Nephron progenitor cell (in vitro differentiated cells): ENCODE measurements around the gene BRMS1L.

Source experiments
- DNase-seq: peaks from one replicate; pipeline ENCODE4 v3.0.0; 2021
- H3K27ac Mint-ChIP-seq: 2 replicates; pipeline ENCODE4 v1.8.0; 2021; ENCODE audit warnings: mild to moderate bottlenecking, moderate library complexity, mixed read lengths
- H3K27me3 Mint-ChIP-seq: 2 replicates; pipeline ENCODE4 v1.8.0; 2021; ENCODE audit warnings: mild to moderate bottlenecking, low read depth, mixed read lengths; ENCODE audit not compliant: poor library complexity
- H3K36me3 Mint-ChIP-seq: 2 replicates; pipeline ENCODE4 v1.8.0; 2021; ENCODE audit warnings: low read depth, mixed read lengths
- H3K4me1 Mint-ChIP-seq: 2 replicates; pipeline ENCODE4 v1.8.0; 2021; ENCODE audit warnings: mixed read lengths
- H3K4me3 Mint-ChIP-seq: 2 replicates; pipeline ENCODE4 v1.8.0; 2021; ENCODE audit warnings: mild to moderate bottlenecking, moderate library complexity, mixed read lengths
- H3K9me3 Mint-ChIP-seq: 2 replicates; pipeline ENCODE4 v1.8.0; 2021; ENCODE audit warnings: mild to moderate bottlenecking, moderate library complexity, mixed read lengths
- CTCF ChIP-seq: fragments of 200-600 bp; sonication (generic); IDR thresholded peaks from 2 replicates; pipeline ENCODE4 v1.5.0; 2021; ENCODE audit warnings: antibody characterized with exemption

The BRMS1L gene

DNA sequence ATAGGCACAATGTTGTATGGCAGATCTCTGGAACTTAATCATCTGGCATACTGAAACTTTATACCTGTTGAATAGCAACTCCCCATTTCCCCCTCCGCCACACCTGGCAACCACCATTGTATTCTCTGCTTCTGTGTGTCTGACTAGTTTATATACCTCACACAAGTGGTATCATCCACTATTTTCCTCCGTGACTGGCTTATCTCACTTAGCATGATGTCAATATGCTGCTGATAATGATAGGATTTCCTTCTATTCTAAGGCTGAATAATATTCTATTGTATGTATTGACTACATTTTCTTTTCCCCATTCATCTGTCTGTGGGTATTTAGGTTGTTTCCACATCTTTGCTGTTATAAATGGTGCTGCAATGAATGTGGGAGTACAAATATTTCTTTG lies 21.5 kb downstream of the BRMS1L start:
- no peaks in the 10 kb centered on the region for H3K4me1 Mint-ChIP-seq
- H3K27ac Mint-ChIP-seq = no peak overlapping the region
- peaks cover 95% of the 10 kb centered on the region for H3K36me3 Mint-ChIP-seq
- TF ChIP-seq CTCF = no peak
- H3K4me3 Mint-ChIP-seq = no peak overlapping the region
- H3K9me3 Mint-ChIP-seq = peaks cover 27% of the 10 kb centered on the region
- no peak for DNase-seq
- peaks cover 3% of the 10 kb centered on the region for H3K27me3 Mint-ChIP-seq

DNA sequence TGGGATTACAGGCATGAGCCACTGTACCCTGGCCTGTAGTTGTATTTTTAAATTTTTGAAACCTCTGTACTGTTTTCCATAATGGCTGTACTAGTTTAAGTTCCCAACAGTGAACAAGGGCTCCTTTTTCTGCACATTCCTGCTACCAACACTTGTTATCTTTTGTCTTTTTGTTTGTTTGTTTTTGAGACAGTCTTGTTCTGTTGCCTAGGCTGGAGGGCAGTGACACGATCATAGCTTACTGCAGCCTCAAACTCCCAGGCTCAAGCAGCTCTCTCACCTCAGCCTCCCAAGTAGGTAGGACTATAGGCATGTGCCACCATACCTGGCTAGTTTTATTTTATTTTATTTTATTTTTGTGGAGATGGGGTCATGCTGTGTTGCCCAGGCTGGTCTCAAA lies 23.0 kb downstream of the BRMS1L start:
- DNase-seq = no peak
- no peak overlapping the region for H3K4me3 Mint-ChIP-seq
- no peak for TF ChIP-seq CTCF
- H3K27ac Mint-ChIP-seq = no peak overlapping the region
- no peaks in the 10 kb centered on the region for H3K4me1 Mint-ChIP-seq
- H3K9me3 Mint-ChIP-seq = peaks cover 19% of the 10 kb centered on the region
- H3K36me3 Mint-ChIP-seq = peaks cover 93% of the 10 kb centered on the region
- peaks cover 3% of the 10 kb centered on the region for H3K27me3 Mint-ChIP-seq

DNA sequence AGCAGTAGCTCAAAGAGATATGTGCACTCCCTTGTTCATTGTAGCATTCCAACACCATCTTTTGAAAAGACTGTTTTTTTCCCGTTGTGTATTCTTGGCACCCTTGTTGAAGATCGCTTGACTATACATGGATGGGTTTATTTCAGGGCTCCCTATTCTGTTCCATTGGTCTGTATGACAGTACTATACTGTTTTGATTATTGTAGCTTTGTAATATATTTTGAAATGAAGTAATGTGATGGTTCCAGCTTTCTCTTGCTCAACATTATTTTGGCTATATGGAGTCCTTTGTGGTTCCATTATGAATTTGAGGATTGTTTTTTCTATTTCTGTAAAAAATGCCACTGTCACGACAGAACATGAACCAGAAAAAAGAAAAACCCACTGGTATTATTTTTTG lies 25.7 kb downstream of the BRMS1L start:
- peaks cover 3% of the 10 kb centered on the region for H3K27me3 Mint-ChIP-seq
- no peak for TF ChIP-seq CTCF
- no peak overlapping the region for H3K4me3 Mint-ChIP-seq
- DNase-seq = no peak
- no peak overlapping the region for H3K27ac Mint-ChIP-seq
- H3K4me1 Mint-ChIP-seq = no peaks in the 10 kb centered on the region
- peaks cover 70% of the 10 kb centered on the region for H3K36me3 Mint-ChIP-seq
- peaks cover 19% of the 10 kb centered on the region for H3K9me3 Mint-ChIP-seq

DNA sequence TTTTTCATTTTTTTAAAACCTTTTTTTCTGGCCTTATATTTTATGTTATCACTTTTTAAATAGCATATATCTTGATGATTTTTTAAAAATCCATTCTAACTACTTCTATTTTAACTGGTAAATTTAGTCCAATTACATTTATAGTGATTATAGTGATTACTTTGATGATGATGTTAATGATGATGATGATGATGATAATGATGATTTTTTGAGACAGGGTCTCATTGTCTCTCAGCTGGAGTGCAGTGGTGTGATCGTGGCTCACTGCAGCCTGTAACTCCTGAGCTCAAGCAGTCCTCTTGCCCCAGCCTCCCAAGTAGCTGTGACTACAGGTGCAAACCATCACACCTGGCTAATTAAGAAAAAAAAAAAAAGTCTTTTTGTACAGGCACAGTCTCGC lies 27.1 kb downstream of the BRMS1L start:
- Mint-ChIP-seq H3K27ac (no peak overlapping the region), H3K36me3 (peaks cover 63% of the 10 kb centered on the region), H3K9me3 (peaks cover 19% of the 10 kb centered on the region), H3K4me3 (no peak overlapping the region), H3K27me3 (peaks cover 3% of the 10 kb centered on the region), H3K4me1 (no peaks in the 10 kb centered on the region)
- no peak for DNase-seq
- TF ChIP-seq CTCF = no peak

- Mint-ChIP-seq H3K27ac (no peak overlapping the region), H3K27me3 (peaks cover 3% of the 10 kb centered on the region)
These were observed 28.6 kb downstream of the BRMS1L start for GRCh38 chr14:35854696-35855270.

More at GRCh38 chr14:35854696-35855270, 28.6 kb downstream of the BRMS1L start:
- Mint-ChIP-seq H3K4me1 (no peaks in the 10 kb centered on the region), H3K4me3 (no peak overlapping the region), H3K9me3 (peaks cover 19% of the 10 kb centered on the region), H3K36me3 (peaks cover 58% of the 10 kb centered on the region)
- no peak for DNase-seq
- no peak for TF ChIP-seq CTCF
